RWPE1 (cell line): ENCODE measurements around the gene PBX3.

Source experiments
- CTCF ChIA-PET: fragments of 350-600 bp; sonication (Branson Sonifier 250); formaldehyde crosslinking; extraction: SDS; loops from one replicate; lab custom pipeline; 2021; lab: Yijun Ruan, JAX
- POLR2A ChIA-PET: fragments of 400-600 bp; formaldehyde crosslinking; extraction: SDS; loops from one replicate; lab custom pipeline; 2020; ENCODE audit warnings: antibody characterized with exemption; ENCODE audit not compliant: low non-redundant PET; lab: Yijun Ruan, JAX
- DNase-seq: peaks from one replicate; pipeline ENCODE4 v3.0.0; 2012; ENCODE audit warnings: low spot score
- H3K27ac ChIP-seq: fragments of 450-650 bp; 2 replicates; pipeline ENCODE4 v1.5.1; 2017
- TF ChIP-seq, protein P1 (sequence below): fragments of 450-650 bp; conservative IDR thresholded peaks from 2 replicates; pipeline ENCODE4 v1.5.1; 2017; ENCODE audit warnings: low read depth, mild to moderate bottlenecking

PBX3 gene

DNA sequence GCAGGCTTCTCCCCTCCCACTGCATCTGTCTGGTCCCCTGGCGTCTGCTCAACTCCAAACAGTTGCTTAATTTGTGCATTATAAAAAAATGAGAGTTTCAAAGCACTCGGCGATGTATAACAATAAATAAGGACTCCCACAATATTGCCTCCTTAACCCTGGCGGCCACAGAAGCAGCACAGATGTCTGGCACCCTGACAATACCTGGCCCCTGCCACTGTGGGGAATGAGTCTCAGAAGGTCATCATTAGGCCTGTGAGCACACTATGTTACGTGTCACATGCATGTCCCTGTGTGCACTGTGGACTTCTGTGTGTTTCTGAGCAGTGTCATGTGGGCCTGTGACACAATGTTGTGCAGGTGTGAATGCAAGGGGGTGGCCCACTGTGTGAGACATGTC lies 236.5 kb downstream of the PBX3 start:
- TF ChIP-seq, protein P1, sequence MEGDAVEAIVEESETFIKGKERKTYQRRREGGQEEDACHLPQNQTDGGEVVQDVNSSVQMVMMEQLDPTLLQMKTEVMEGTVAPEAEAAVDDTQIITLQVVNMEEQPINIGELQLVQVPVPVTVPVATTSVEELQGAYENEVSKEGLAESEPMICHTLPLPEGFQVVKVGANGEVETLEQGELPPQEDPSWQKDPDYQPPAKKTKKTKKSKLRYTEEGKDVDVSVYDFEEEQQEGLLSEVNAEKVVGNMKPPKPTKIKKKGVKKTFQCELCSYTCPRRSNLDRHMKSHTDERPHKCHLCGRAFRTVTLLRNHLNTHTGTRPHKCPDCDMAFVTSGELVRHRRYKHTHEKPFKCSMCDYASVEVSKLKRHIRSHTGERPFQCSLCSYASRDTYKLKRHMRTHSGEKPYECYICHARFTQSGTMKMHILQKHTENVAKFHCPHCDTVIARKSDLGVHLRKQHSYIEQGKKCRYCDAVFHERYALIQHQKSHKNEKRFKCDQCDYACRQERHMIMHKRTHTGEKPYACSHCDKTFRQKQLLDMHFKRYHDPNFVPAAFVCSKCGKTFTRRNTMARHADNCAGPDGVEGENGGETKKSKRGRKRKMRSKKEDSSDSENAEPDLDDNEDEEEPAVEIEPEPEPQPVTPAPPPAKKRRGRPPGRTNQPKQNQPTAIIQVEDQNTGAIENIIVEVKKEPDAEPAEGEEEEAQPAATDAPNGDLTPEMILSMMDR = no peak
- ChIA-PET POLR2A (no interaction called here), CTCF (no interaction called here)
- DNase-seq = no peak
- no peak overlapping the region for H3K27ac ChIP-seq

DNA sequence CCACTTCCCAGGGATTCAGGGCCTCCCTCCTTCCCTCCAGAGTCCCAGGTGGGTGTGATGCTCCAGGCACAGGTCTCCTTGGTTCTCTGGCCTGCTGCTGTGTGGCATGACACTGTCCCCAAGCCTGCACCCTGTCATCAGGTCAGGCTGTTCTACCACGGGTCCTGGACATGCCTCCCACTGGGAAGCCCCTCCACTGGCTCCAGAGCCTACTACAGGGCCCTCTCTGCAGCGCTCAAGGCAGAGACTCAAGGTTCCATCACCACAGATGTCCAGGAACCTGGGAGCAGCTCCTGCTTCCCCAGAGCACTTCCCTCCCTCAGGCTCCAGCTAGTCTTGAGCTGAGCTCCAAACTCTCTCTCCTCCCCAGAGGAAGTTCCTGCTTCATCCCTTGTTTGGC lies 237.3 kb downstream of the PBX3 start:
- TF ChIP-seq, protein P1 = no peak
- CTCF ChIA-PET = no interaction called here
- H3K27ac ChIP-seq = no peak overlapping the region
- POLR2A ChIA-PET = no interaction called here
- no peak for DNase-seq

DNA sequence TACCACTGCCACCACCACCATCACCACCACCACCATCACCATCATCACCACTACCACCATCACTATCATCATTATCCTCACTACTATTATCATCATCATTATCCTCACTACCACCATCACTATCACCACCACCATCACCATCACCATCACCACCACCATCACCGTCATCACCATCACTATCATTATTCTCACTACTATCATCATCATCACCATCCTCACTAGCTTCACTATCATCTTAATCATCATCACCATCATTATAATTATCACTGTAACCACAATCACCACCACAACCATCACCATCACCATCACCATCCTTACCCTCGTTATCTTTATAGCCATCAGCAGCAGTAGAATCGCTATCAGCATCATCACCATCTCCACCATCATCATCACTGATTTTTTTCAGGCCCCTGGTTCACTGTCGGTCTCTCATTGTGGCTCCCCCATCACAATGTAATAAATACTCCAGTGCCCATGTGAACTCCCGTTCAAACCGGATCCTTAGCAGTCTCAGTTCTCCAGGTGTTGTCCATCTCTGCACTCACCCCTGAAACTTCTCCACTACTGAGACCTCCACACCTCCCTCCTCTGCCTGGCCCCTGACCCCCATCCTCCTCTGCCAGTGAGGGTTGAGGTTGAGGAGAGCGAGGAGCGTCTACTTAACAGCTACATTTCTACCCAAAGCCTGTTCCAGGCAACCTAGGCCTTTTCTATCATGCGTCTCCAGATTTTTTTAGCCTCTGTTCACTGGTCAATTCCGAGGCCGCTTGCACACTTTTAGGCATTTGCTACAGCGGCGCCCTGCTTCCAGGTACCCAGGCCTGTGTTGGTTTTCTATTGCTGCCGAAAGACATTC lies 238.2 kb downstream of the PBX3 start:
- DNase-seq = no peak
- POLR2A ChIA-PET = no interaction called here
- TF ChIP-seq, protein P1 = no peak
- CTCF ChIA-PET = interaction anchor here (0.7 kb wide), 1 partner anchor 244 kb away, joined by 3 read pairs; no protein-coding TSS in a partner anchor
- no peak overlapping the region for H3K27ac ChIP-seq

DNA sequence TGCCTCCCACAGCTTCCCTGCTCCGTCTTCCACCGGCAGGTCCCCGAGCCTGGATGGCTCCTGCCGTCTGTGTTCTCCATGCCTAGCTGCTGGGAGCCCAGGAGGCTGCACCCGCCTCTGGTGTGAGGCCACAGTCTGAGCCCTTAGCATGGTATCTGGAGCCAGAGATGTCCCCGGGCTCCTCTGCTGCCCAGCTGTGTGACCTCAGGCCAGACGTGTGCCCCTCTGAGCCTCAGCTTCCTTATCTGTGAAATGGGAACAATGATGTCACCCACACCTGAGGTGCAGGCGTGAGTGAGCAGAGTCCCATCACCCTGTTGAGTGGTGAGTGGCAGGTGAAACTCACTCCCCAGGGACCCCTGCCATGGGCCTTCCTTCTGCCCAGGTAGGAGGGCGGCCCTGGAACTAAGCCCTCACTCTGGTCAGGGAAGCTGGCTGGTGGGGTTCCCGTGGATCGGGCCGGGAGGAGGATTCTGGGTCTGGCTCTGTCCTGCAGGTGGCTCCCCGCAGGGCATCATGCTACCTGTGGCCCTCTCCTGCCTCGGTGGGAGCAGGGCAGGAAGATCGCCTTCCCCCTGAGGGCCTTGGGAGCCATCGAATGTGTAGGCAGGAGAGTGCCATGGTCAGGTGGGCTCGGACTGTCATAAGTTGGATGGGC lies 239.0 kb downstream of the PBX3 start:
- ChIA-PET CTCF (interaction anchor here (0.7 kb wide), 1 partner anchor 244 kb away, joined by 3 read pairs; no protein-coding TSS in a partner anchor), POLR2A (no interaction called here)
- no peak for DNase-seq
- no peak overlapping the region for H3K27ac ChIP-seq
- TF ChIP-seq, protein P1 = no peak

DNA sequence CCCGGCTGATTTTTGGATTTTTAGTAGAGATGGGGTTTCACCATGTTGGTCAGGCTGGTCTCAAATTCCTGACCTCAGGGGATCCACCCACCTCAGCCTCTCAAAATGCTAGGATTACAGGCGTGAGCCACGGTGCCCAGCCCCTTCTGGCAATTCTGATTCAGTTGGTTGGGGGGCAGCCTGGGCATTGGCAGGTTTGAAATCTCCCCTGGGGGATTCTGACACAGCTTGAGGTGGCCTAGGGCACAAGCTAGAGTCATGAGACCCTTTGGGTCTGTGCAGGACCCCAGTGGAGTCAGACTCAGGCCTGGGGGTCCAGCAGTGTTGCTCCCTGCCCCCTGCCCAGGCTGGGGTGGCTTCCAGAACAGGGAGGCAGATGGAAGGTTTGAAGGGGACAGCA lies 239.8 kb downstream of the PBX3 start:
- DNase-seq = no peak
- H3K27ac ChIP-seq = no peak overlapping the region
- ChIA-PET CTCF (interaction anchor here (0.7 kb wide), 1 partner anchor 61 kb away, joined by 6 read pairs; no protein-coding TSS in a partner anchor), POLR2A (no interaction called here)
- TF ChIP-seq, protein P1 = no peak

DNA sequence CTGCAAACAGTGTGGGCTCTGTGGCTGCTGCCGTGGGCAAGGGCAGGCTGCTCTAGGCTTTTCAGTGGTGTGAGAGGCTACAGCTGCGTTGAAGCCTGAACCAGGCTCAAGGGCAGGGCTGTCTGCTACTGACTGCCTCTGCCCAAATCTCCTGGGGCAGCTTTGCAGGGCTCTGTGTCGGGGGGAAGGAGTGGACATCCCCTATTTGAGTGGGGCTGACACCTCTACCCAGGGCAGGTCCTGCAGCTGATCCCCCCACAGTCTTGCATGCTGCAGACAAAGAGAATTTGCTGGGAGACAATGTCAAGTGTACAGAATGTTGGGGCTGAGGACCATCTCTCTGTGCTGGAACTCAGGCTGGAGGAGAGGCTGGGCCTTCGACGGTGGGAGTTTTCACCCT lies 240.2 kb downstream of the PBX3 start:
- no peak for DNase-seq
- POLR2A ChIA-PET = no interaction called here
- no peak overlapping the region for H3K27ac ChIP-seq
- CTCF ChIA-PET = no interaction called here
- TF ChIP-seq, protein P1 = no peak
